GM12878 (cell line): ENCODE data around the gene PAPPA. TPM values are rescaled to one million over a fixed set of nuclear protein-coding genes. Genes with fewer than 3 reads are reported as not detected.

ENCODE experiments used
- ATAC-seq: fragments of 200-7000 bp; cut with Tn5 transposase; 3 replicates; pipeline ENCODE4 v1.9.1; 2020; ENCODE audit warnings: mild to moderate bottlenecking, moderate library complexity
- BruUV-seq: library from RNA; stranded (reverse); fragments of 400-500 nt; replicated peaks from 2 replicates; lab custom pipeline; 2021; lab: Mats Ljungman, UMichigan
- CTCF ChIA-PET: fragments of 300-600 bp; sonication (Branson Sonifier 250); formaldehyde crosslinking; extraction: SDS; loops from one replicate; lab custom pipeline; 2021; ENCODE audit warnings: inconsistent platforms; lab: Yijun Ruan, JAX
- POLR2A ChIA-PET: fragments of 350-600 bp; formaldehyde crosslinking; extraction: SDS; loops from one replicate; lab custom pipeline; 2021; ENCODE audit warnings: inconsistent platforms; lab: Charles Lee
- RAD21 ChIA-PET: fragments of 300-600 bp; sonication (Branson Sonifier 250); formaldehyde crosslinking; loops from one replicate; lab custom pipeline; 2023; ENCODE audit warnings: antibody characterized with exemption; ENCODE audit not compliant: unreplicated experiment; lab: Charles Lee
- SMC1A ChIA-PET: fragments of 300-600 bp; sonication (Branson Sonifier 250); formaldehyde crosslinking; loops from one replicate; lab custom pipeline; 2023; ENCODE audit not compliant: unreplicated experiment, uncharacterized antibody; lab: Charles Lee
- DNase-seq: peaks from one replicate; pipeline ENCODE4 v3.0.0-alpha.2; 2011; ENCODE audit warnings: low read depth, low spot score
- FAIRE-seq: peaks from 3 replicates; lab custom pipeline; 2011; peaks lifted over from hg19 to GRCh38; lab: Jason Lieb, UNC
- H2AFZ ChIP-seq: 2 replicates; pipeline ENCODE4 v1.6.0; 2011; ENCODE audit warnings: low read depth, low read length, control low read depth; ENCODE audit not compliant: control insufficient read depth
- H3K27ac ChIP-seq: 2 replicates; pipeline ENCODE4 v1.5.1; 2011; ENCODE audit warnings: control low read depth; ENCODE audit not compliant: control insufficient read depth, insufficient read depth
- H3K27me3 ChIP-seq, 2 experiments: replicated peaks in 1 of 2; 2 replicates each; pipeline versions ENCODE4 v1.6.0 to v1.6.1; 2011; ENCODE audit warnings: low read length in 1 of 2; ENCODE audit not compliant: control insufficient read depth in 2 of 2, insufficient read depth in 2 of 2
- H3K36me3 ChIP-seq, 2 experiments: 2 replicates each; pipeline ENCODE4 v1.5.1; 2011; ENCODE audit warnings: low read length in 1 of 2; ENCODE audit not compliant: control insufficient read depth in 2 of 2, insufficient read depth in 2 of 2
- H3K4me1 ChIP-seq: 2 replicates; pipeline ENCODE4 v1.6.1; 2011; ENCODE audit warnings: mild to moderate bottlenecking, low read length, moderate library complexity, mixed read lengths; ENCODE audit not compliant: control insufficient read depth, insufficient read depth
- H3K4me2 ChIP-seq: 2 replicates; pipeline ENCODE4 v1.6.0; 2011; ENCODE audit warnings: control low read depth; ENCODE audit not compliant: control insufficient read depth, insufficient read depth
- H3K4me3 ChIP-seq: fragments of 200-600 bp; sonication (generic); 2 replicates; pipeline ENCODE4 v1.5.1; 2016
- H3K79me2 ChIP-seq: 2 replicates; pipeline ENCODE4 v1.6.0; 2011; ENCODE audit warnings: low read length; ENCODE audit not compliant: control insufficient read depth, insufficient read depth
- H3K9ac ChIP-seq: 2 replicates; pipeline ENCODE4 v1.8.0; 2011; ENCODE audit warnings: low read length, control low read depth, mixed read lengths; ENCODE audit not compliant: control insufficient read depth, insufficient read depth
- H3K9me3 ChIP-seq: replicated peaks from 3 replicates; pipeline ENCODE4 v1.5.1; 2011; ENCODE audit warnings: mild to moderate bottlenecking, low read length; ENCODE audit not compliant: control insufficient read depth, insufficient read depth
- H4K20me1 ChIP-seq: 2 replicates; pipeline ENCODE4 v1.6.0; 2011; ENCODE audit not compliant: control insufficient read depth, insufficient read depth
- BCL3 ChIP-seq: IDR thresholded peaks from 2 replicates; pipeline ENCODE4 v1.6.1; 2011; ENCODE audit warnings: borderline replicate concordance, low read depth, mild to moderate bottlenecking, moderate library complexity, low read length; ENCODE audit not compliant: insufficient read depth, poor library complexity, severe bottlenecking
- NFIC ChIP-seq: IDR thresholded peaks from 2 replicates; pipeline ENCODE4 v1.6.1; 2012; ENCODE audit warnings: low read depth, mild to moderate bottlenecking, inconsistent platforms, low read length, moderate library complexity
- NR2C2 ChIP-seq: IDR thresholded peaks from 2 replicates; pipeline ENCODE4 v1.6.1; 2011; ENCODE audit warnings: borderline replicate concordance, low read depth; ENCODE audit not compliant: control insufficient read depth, insufficient read length
- PML ChIP-seq: IDR thresholded peaks from 2 replicates; pipeline ENCODE4 v1.6.1; 2012; ENCODE audit warnings: low read length, inconsistent platforms
- POLR2A ChIP-seq: IDR thresholded peaks from 2 replicates; pipeline ENCODE4 v1.6.1; 2011; ENCODE audit warnings: low read depth, mild to moderate bottlenecking, low read length
- RELA ChIP-seq: fragments of 450-650 bp; IDR thresholded peaks from 2 replicates; pipeline ENCODE4 v1.8.0; 2014; ENCODE audit warnings: borderline replicate concordance; ENCODE audit not compliant: partially characterized antibody
- SMAD1 ChIP-seq: fragments of 450-650 bp; IDR thresholded peaks from 2 replicates; pipeline ENCODE4 v1.6.1; 2018; ENCODE audit warnings: mild to moderate bottlenecking, low read depth; ENCODE audit not compliant: partially characterized antibody
- YBX1 ChIP-seq: fragments of 450-650 bp; IDR thresholded peaks from 2 replicates; pipeline ENCODE4 v1.6.1; 2016; ENCODE audit warnings: antibody characterized with exemption
- ZNF687 ChIP-seq: fragments of 450-650 bp; IDR thresholded peaks from 2 replicates; pipeline ENCODE4 v1.6.1; 2017; ENCODE audit warnings: mild to moderate bottlenecking, moderate library complexity
- ZSCAN29 ChIP-seq: fragments of 450-650 bp; IDR thresholded peaks from 2 replicates; pipeline ENCODE4 v1.6.1; 2017; ENCODE audit warnings: mild to moderate bottlenecking, moderate library complexity
- WGBS: methylation state at CpG from one replicate; pipeline ENCODE4 v1.1.6; 2016; ENCODE audit warnings: low lambda C conversion rate; ENCODE audit not compliant: insufficient replicate concordance, insufficient coverage; ENCODE audit errors: missing lambda C conversion rate; 5-methylcytosine and 5-hydroxymethylcytosine counted together
- in situ Hi-C: fragments of 300-500 bp; cut with MboI; formaldehyde crosslinking; loops from 9 replicates; pipeline ENCODE4 v1.14.3; 2018; ENCODE audit warnings: mixed read lengths
- intact Hi-C: fragments of 100-400 bp; cut with micrococcal nuclease; formaldehyde crosslinking; loops from one replicate; pipeline ENCODE4 v1.14.2; 2022; ENCODE audit not compliant: unreplicated experiment
- polyA plus RNA-seq, 11 experiments: library from polyadenylated mRNA; depleted of rRNA in 4 of 11; unstranded in 6 of 11; stranded (reverse) in 5 of 11; fragments of >200 nt; fragmentation: Nextera tagmentation in 4 of 11; fragmentation: Illumina TruSeq in 1 of 11; extraction: Ambion mirVana in 4 of 11; extraction: Trizol in 1 of 11; gene quantifications; 1 replicate in 1 of 11; 2 replicates in 10 of 11; pipeline versions ENCODE4 v1.2.1 to v1.2.3, GENCODE V29; 2011 to 2016; ENCODE audit warnings: inconsistent platforms in 2 of 11, missing spikeins in 2 of 11, low read depth in 1 of 11
- total RNA-seq, 4 experiments: library from RNA; depleted of rRNA in 3 of 4; stranded (reverse); fragments of >200 nt in 3 of 4; fragmentation: Illumina TruSeq in 1 of 4; extraction: Trizol in 1 of 4; gene quantifications; 2 replicates each; pipeline versions ENCODE4 v1.2.1 to v1.2.3, GENCODE V29; 2013 to 2021
- TF ChIP-seq, protein P1 (sequence below): fragments of 450-650 bp; IDR thresholded peaks from 2 replicates; pipeline ENCODE4 v1.6.1; 2017; ENCODE audit warnings: low read depth, mild to moderate bottlenecking, moderate library complexity

Gene PAPPA
- total and polyA plus RNA-seq, 10 of the 15 experiments (the other 5 are each of a cell fraction or from before 2014, with no cell fraction given): under 0.01 to 0.19 (median 0.02) TPM; not detected in 4

GRCh38 chr9:116196806-116197205 lies 43.2 kb downstream of the PAPPA start:
- ATAC-seq (no peak), DNase-seq (no peak), FAIRE-seq (no peak)
- in situ Hi-C loops (no loop called here), intact Hi-C loops (no loop called here)
- POLR2A ChIA-PET: no interaction called here
- 19% methylated on average over 2 of the region's 2 CpGs for WGBS
- SMC1A ChIA-PET: no interaction called here
- Histone ChIP-seq H3K9ac (no peak overlapping the region), H2AFZ (no peak overlapping the region), H3K36me3 (no peaks in the 10 kb centered on the region), H3K9me3 (no peaks in the 10 kb centered on the region), H3K79me2 (no peaks in the 10 kb centered on the region), H3K4me3 (no peak overlapping the region), H3K27ac (no peak overlapping the region), H3K4me1 (no peaks in the 10 kb centered on the region), H4K20me1 (no peaks in the 10 kb centered on the region), H3K4me2 (no peak overlapping the region), H3K27me3 (no peaks in the 10 kb centered on the region)
- CTCF ChIA-PET: no interaction called here
- BruUV-seq: no TSS peak
- RAD21 ChIA-PET: no interaction called here
- TF ChIP-seq NFIC: no peak
- no peak for TF ChIP-seq PML
- no peak for TF ChIP-seq RELA
- TF ChIP-seq YBX1: no peak
- no peak for TF ChIP-seq POLR2A
- TF ChIP-seq NR2C2: no peak
- no peak for TF ChIP-seq SMAD1
- TF ChIP-seq BCL3: no peak
- TF ChIP-seq, protein P1, sequence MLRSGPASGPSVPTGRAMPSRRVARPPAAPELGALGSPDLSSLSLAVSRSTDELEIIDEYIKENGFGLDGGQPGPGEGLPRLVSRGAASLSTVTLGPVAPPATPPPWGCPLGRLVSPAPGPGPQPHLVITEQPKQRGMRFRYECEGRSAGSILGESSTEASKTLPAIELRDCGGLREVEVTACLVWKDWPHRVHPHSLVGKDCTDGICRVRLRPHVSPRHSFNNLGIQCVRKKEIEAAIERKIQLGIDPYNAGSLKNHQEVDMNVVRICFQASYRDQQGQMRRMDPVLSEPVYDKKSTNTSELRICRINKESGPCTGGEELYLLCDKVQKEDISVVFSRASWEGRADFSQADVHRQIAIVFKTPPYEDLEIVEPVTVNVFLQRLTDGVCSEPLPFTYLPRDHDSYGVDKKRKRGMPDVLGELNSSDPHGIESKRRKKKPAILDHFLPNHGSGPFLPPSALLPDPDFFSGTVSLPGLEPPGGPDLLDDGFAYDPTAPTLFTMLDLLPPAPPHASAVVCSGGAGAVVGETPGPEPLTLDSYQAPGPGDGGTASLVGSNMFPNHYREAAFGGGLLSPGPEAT: no peak
- no peak for TF ChIP-seq ZSCAN29
- TF ChIP-seq ZNF687: no peak
